ENCODE data around the gene APBB2. TPM values are rescaled to one million over a fixed set of nuclear protein-coding genes. Genes with fewer than 3 reads are reported as not detected.
A peak's percentile ranks its signal among the peaks of the same experiment; 100 is the strongest.

The APBB2 gene
- total RNA-seq, 1 donor from 2014 or later = 52.6 TPM

GRCh38 chr4:41215969-41216293, 1.6 kb upstream of the APBB2 start:
- no peak for DNase-seq (ENCODE audit: low spot score)

- no peak for DNase-seq (ENCODE audit: low spot score)
Observed at GRCh38 chr4:41215155-41215554, 813 bp upstream of the APBB2 start.

- no peak for DNase-seq (ENCODE audit: low spot score)
Observed at GRCh38 chr4:41214825-41215146, 444 bp upstream of the APBB2 start.

DNA sequence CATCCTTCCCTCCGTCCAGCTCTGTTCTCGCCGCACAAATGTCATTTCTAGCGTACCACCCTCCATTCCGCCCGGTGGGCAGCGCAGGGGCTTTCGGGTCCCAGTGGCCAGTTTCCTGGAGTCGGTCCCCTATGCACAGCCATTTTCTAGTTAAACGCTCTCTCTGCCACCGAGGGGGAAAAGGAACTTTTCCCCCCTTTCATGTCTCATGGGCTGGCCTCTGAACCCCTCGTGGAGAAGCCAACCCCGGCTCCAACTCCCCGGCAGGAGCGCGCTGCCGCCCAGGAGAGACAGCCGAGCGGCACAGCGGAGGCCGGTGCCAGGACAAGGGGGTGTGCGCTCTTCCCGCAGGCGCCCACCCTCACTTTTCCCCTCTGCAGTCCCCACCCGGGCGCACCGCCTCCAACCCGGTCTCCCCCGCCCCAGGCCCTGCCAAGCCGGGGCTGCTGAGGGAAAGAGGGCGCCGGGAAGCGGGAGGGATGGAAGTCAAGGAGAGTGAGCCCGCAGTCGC, 662 bp downstream of the APBB2 start:
- no peak for DNase-seq (ENCODE audit: low spot score)

GRCh38 chr4:41212616-41213203, 1.6 kb downstream of the APBB2 start:
- peak; percentile 55 for DNase-seq (ENCODE audit: low spot score)

DNA sequence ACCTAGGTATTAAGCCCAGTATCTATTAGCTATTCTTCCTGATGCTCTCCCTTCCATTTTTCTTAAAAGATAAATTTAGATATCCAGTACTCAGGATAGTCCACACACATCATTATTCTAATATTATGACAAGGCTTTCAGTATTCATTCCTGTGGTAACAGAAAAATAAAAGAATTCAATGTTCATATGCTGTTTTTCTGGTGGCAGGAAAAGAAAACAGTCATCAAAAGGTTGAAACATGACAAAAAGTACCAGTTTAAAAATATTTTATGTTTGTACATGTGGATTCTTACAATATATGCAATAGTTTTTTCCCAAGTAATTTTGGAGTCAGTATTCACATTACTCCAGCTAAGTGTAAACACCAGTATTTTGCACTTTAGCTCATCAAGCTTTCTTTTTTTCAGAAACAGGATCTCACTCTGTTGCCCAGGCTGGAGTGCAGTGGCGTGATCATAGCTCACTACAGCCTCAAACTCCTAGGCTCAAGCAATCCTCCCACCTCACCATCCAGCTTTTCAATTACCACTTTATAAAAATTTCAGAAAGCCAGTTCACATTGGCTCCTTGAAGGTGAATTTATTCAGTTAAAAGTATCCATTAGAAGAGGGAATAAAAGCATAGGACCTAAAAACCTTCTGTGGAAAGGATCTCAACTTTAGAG, 2.3 kb downstream of the APBB2 start:
- DNase-seq (ENCODE audit: low spot score) = no peak

DNA sequence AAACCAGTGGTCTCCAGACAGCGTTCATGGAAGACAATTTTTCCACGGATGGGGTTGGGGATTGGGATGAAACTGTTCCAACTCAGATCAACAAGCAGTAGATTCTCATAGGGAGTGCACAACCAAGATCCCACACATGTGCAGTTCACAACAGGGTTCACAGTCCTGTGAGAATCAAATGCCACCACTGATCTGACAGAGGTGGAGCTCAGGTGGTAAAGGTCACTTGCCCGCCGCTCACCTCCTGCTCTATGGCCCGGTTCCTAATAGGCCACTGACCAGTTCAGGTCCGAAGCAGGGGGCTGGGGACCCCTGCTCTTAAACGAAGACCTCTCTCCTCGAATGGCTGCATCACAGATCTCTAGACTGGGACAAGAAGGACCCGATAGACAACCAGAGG, 4.4 kb downstream of the APBB2 start:
- DNase-seq (ENCODE audit: low spot score) = no peak

DNA sequence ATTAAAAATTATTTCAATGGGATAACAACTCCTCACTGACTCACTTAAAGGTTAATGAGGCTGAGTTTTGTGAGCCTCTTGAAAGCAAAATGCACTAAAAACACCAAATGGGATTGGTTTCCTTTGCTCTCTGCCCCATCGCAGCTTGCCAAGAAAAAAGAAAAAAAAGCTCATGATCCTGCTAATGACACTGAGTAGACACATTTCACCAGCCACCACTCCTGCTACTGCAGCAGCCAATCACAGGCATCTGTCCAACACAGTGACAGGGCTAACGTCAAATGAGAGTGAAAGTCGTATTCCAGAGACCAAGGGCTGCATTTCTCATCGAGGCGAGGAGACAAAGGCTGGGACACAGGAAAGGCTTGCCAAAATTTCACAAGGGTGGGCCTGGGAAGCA, 5.2 kb downstream of the APBB2 start:
- no peak for DNase-seq (ENCODE audit: low spot score)

- DNase-seq (ENCODE audit: low spot score) = no peak
Observed at GRCh38 chr4:41207291-41207831, 7.0 kb downstream of the APBB2 start.

DNA sequence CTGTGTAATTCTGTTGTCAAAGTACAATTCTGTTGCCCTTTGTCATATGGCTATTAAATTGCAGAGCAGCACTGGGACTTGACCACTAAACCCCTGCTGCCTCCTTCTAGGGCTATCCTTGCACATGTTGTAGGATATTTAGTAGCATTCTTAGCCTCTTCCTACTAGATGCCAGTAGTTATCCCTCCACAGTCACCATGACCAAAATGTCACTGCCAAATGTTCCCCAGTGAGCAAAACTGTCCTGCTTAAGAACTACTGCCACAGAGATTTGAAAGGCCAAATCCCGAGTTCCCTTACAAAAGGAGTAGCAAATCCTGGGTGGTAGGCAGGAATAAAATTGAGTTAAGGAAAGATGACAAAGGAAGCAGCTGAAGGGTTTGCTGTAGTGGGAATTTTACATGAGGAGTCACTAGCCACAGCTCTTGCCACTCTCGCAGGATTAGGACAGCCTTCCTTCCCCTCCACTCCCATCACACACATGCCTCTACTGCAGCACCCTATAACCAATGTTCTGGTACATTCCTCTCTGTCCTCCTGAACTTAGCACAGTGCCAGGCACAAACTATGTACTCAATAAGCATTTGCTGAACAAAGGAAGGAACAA, 8.4 kb downstream of the APBB2 start:
- no peak for DNase-seq (ENCODE audit: low spot score)

DNA sequence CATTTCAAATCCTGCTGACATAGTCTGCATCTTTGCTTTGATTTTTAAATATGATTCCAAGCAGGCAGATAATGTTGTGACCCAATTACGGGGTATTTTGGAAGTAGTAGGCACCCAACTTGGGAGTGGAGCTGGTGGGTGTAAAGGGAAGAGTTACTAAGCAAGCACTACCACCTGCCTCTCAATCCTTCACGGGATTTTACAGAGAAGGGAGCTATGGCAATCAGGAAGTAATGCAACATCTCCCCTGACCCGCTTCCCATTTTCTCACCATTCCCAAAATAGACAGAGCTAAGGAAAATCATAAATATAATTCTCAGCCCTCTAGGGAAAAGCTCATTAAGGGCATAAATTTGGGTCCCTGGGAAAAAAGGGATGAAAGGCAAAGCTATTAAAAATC, 9.2 kb downstream of the APBB2 start:
- no peak for DNase-seq (ENCODE audit: low spot score)

GRCh38 chr4:41204400-41204978, 9.9 kb downstream of the APBB2 start:
- DNase-seq (ENCODE audit: low spot score) = no peak

DNA sequence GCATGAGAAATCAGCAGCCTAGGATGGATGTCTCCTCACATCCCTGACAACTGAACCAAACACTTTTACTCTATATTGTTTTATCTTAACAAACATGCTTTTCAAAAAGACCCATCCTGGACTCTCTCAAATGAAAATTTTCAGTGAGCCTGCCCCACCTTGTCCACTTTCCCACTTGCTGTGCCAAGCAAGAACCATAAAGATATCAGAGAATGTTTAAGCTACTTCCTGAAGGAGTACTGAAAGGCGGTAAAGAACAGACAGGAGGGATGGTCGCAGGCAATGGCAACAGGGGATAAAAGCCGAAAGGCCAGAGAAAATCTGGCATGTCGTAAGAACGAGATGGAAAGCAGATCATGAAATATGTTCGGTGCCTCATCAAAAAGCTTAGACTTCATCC, 10.5 kb downstream of the APBB2 start:
- no peak for DNase-seq (ENCODE audit: low spot score)

DNA sequence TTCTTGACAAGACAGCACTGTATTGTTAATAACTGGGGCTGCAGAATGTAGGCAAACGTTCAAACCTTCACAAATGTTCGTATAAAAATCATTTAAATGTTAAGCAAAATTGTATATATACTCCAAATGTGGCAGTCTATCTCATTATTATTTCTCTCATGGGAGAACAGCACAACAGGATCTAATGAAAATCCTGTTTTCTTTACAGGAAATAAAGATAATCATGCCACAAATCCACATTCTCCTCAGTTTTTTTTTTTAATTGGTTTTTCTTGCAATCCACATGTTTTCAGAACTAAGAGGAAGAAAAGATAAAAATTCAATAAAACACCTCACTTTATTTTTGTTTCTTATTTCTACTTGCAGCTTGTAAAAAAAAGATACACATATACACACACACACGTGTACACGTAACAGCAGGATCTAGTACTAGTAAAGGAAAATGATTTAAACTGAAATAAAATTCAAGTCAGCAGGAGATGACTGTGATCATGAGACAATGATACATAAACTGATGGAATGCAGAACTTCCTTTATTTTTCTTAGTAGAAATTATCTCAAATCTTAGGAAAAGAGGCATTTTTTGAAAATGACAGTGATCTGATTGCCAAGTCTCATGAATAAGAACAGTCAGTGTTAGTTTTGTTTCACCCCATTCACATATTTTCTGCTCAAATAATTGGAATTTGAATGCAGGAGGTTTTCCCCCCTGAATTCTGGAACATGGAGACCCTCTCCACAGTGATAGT, 11.3 kb downstream of the APBB2 start:
- no peak for DNase-seq (ENCODE audit: low spot score)

- DNase-seq (ENCODE audit: low spot score) = no peak
Observed at GRCh38 chr4:41202356-41202755, 12.0 kb downstream of the APBB2 start.

DNA sequence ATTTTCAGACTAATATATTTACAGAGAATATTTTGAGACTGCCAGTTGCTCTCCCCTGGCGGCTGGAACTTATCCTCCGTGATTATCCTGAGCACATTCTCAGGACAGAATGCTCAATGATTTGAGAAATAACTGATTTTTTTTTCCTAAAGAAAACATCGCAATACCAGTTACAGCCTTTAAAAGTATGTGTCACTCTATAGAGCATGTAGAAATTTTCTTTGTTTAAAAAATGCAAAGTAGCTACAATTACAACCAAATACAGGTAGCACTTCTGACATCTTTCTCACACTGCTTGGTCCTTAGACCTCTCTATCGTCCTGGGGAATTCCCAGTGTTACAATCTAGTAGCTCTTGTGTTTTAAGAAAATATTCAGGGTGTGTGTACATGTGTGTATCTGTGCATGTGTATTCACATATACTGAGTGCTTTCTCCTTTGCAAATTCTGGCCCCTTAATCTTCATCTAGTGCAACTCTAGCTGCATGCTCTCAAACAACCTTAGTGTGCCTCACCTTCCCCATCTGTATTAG, 13.8 kb downstream of the APBB2 start:
- no peak for DNase-seq (ENCODE audit: low spot score)

DNA sequence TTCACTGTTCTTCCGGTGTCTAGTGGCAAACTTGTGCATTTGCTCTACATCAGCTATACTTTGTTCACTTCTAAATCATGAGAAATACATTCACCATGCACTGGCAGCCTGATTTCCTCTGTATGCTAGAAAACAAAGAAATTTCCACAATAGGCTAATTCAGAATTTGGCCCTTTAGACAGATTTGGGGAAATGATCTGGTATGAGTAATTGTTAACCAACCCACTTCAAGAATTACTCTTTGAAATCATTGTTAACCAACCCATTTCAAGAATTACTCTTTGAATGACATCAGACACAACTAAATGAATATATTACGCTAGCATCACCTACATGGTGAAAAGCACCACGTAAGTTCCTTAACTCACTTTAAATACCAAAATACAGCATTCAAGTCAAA, 14.6 kb downstream of the APBB2 start:
- DNase-seq (ENCODE audit: low spot score) = no peak

- no peak for DNase-seq (ENCODE audit: low spot score)
Observed at GRCh38 chr4:41197996-41198395, 16.3 kb downstream of the APBB2 start.

DNA sequence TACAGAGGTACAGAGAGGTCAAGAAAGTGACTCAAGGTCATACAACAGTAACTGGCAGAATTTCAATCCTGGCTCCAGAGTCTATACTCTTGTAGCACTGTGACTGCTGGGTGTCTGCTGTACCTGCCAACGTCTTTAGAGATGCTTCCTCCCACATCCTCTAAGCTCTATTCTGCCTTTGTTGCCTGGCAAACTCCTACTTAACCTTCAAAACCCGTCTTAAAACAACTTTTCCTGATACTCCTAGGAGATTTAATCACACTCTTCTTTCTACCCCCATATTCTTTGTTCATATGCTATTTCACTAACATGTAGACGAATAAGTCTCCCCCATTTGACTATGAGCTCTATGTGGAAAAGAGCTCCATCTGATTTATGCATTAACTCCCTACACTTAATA, 16.8 kb downstream of the APBB2 start:
- DNase-seq (ENCODE audit: low spot score) = no peak

- no peak for DNase-seq (ENCODE audit: low spot score)
Observed at GRCh38 chr4:41196633-41197332, 17.6 kb downstream of the APBB2 start.

DNA sequence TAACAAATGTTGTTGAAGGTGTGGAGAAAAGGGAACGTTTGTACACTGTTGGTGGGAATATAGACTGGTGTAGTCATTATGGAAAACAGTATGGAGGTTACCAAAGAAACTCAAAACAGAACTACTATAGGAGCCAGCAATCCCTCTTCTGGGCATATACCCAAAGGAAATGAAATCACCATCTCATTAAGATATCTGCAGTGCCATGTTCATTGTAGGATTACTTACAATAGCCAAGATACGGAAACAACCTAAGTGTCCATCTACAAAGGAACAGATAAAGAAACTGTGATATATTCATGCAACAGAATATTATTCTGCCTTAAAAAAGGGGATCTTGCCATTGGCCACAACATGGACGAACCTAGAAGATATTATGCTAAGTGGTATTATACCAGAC, 22.2 kb downstream of the APBB2 start:
- no peak for DNase-seq (ENCODE audit: low spot score)

Data from ureter (tissue), 1 donor.